Astrocyte (in vitro differentiated cells and primary cell): ENCODE measurements around the gene NSA2. TPM values are rescaled to one million over a fixed set of nuclear protein-coding genes. Genes with fewer than 3 reads are reported as not detected.
"Not testable (repeated sequence)": the region's sequence is repeated elsewhere in the genome, so short reads cannot be mapped to it uniquely, and the experiment has no call there.

ENCODE experiments used
- DNase-seq: peaks from one replicate; pipeline ENCODE4 v3.0.0-alpha.2; 2010; ENCODE audit warnings: low read depth
- FAIRE-seq: peaks from 2 replicates; lab custom pipeline; 2011; peaks lifted over from hg19 to GRCh38; lab: Jason Lieb, UNC
- H2AFZ ChIP-seq: 2 replicates; pipeline ENCODE4 v1.6.0; 2012; ENCODE audit warnings: low read depth, low read length, inconsistent platforms
- H3K27ac ChIP-seq: 2 replicates; pipeline ENCODE4 v1.5.1; 2011; ENCODE audit warnings: low read depth, low read length, inconsistent platforms
- H3K27me3 ChIP-seq: 2 replicates; pipeline ENCODE4 v1.6.0; 2011; ENCODE audit warnings: low read length, inconsistent platforms; ENCODE audit not compliant: insufficient read depth
- H3K36me3 ChIP-seq: 2 replicates; pipeline ENCODE4 v1.5.1; 2011; ENCODE audit warnings: low read length, inconsistent platforms; ENCODE audit not compliant: insufficient read depth
- H3K4me1 ChIP-seq: 2 replicates; pipeline ENCODE4 v1.5.1; 2011; ENCODE audit warnings: low read length, inconsistent platforms; ENCODE audit not compliant: insufficient read depth
- H3K4me2 ChIP-seq: 2 replicates; pipeline ENCODE4 v1.6.0; 2012; ENCODE audit warnings: low read length, inconsistent platforms
- H3K4me3 ChIP-seq: 2 replicates; pipeline ENCODE4 v1.5.1; 2011; ENCODE audit warnings: low read depth, mild to moderate bottlenecking, low read length, inconsistent platforms; ENCODE audit not compliant: insufficient read depth
- H3K79me2 ChIP-seq: 2 replicates; pipeline ENCODE4 v1.6.0; 2012; ENCODE audit warnings: mild to moderate bottlenecking, low read length, inconsistent platforms; ENCODE audit not compliant: insufficient read depth
- H3K9ac ChIP-seq: 2 replicates; pipeline ENCODE4 v1.6.0; 2012; ENCODE audit warnings: mild to moderate bottlenecking, low read length, inconsistent platforms
- H3K9me3 ChIP-seq: 2 replicates; pipeline ENCODE4 v1.5.1; 2012; ENCODE audit warnings: low read depth, mild to moderate bottlenecking, low read length, inconsistent platforms; ENCODE audit not compliant: insufficient read depth
- H4K20me1 ChIP-seq: 2 replicates; pipeline ENCODE4 v1.6.0; 2012; ENCODE audit warnings: low read length, inconsistent platforms; ENCODE audit not compliant: insufficient read depth
- H3K27ac Mint-ChIP-seq: one replicate; pipeline ENCODE4 v1.8.0; 2021; ENCODE audit warnings: mild to moderate bottlenecking, mixed read lengths; ENCODE audit not compliant: unreplicated experiment
- H3K27me3 Mint-ChIP-seq: one replicate; pipeline ENCODE4 v1.8.0; 2021; ENCODE audit warnings: low read depth, mixed read lengths; ENCODE audit not compliant: unreplicated experiment
- H3K36me3 Mint-ChIP-seq: one replicate; pipeline ENCODE4 v1.8.0; 2021; ENCODE audit warnings: low read depth, mixed read lengths; ENCODE audit not compliant: unreplicated experiment
- H3K4me1 Mint-ChIP-seq: one replicate; pipeline ENCODE4 v1.8.0; 2021; ENCODE audit warnings: low read depth, mixed read lengths; ENCODE audit not compliant: unreplicated experiment
- H3K4me3 Mint-ChIP-seq: one replicate; pipeline ENCODE4 v1.8.0; 2021; ENCODE audit warnings: mild to moderate bottlenecking, moderate library complexity, mixed read lengths; ENCODE audit not compliant: unreplicated experiment
- H3K9me3 Mint-ChIP-seq: one replicate; pipeline ENCODE4 v1.8.0; 2021; ENCODE audit warnings: mild to moderate bottlenecking, mixed read lengths; ENCODE audit not compliant: unreplicated experiment
- CTCF ChIP-seq: IDR thresholded peaks from 2 replicates; pipeline ENCODE4 v1.5.1; 2011; ENCODE audit warnings: low read depth, mild to moderate bottlenecking, inconsistent platforms, low read length, moderate library complexity; ENCODE audit not compliant: insufficient read depth
- EZH2 ChIP-seq: IDR thresholded peaks from 2 replicates; pipeline ENCODE4 v1.6.1; 2012; ENCODE audit warnings: mild to moderate bottlenecking, low read length, inconsistent platforms; ENCODE audit not compliant: insufficient read depth
- total RNA-seq: library from RNA; stranded (reverse); gene quantifications from 2 replicates; pipeline ENCODE4 v1.2.1, GENCODE V29; 2021

NSA2 gene
- total RNA-seq, 1 donor from 2014 or later = 44.0 TPM

GRCh38 chr5:74787424-74787823, 20.4 kb downstream of the NSA2 start:
- H3K9ac ChIP-seq = no peak overlapping the region
- no peak overlapping the region for H3K27ac ChIP-seq
- no peaks in the 10 kb centered on the region for H4K20me1 ChIP-seq
- no peaks in the 10 kb centered on the region for H3K27me3 ChIP-seq
- no peaks in the 10 kb centered on the region for H3K79me2 ChIP-seq
- Mint-ChIP-seq H3K27me3 (no peaks in the 10 kb centered on the region), H3K27ac (no peak overlapping the region), H3K4me1 (no peaks in the 10 kb centered on the region), H3K4me3 (no peak overlapping the region), H3K9me3 (peaks cover 10% of the 10 kb centered on the region), H3K36me3 (peaks cover 31% of the 10 kb centered on the region)
- H3K4me2 ChIP-seq = no peak overlapping the region
- no peak for FAIRE-seq
- no peak overlapping the region for H2AFZ ChIP-seq
- H3K4me3 ChIP-seq = no peak overlapping the region
- H3K36me3 ChIP-seq = no peaks in the 10 kb centered on the region
- no peaks in the 10 kb centered on the region for H3K4me1 ChIP-seq
- no peaks in the 10 kb centered on the region for H3K9me3 ChIP-seq
- TF ChIP-seq CTCF = no peak
- TF ChIP-seq EZH2 = no peak
- no peak for DNase-seq

GRCh38 chr5:74791669-74792068, 24.6 kb downstream of the NSA2 start:
- H3K9ac ChIP-seq, H3K36me3 ChIP-seq, H2AFZ ChIP-seq, H3K9me3 ChIP-seq, DNase-seq, H4K20me1 ChIP-seq, H3K4me3 ChIP-seq, FAIRE-seq, H3K27me3 Mint-ChIP-seq, H3K4me1 ChIP-seq, H3K4me1 Mint-ChIP-seq, H3K27me3 ChIP-seq, H3K27ac Mint-ChIP-seq, H3K79me2 ChIP-seq, H3K4me3 Mint-ChIP-seq, H3K4me2 ChIP-seq, H3K27ac ChIP-seq: not testable (repeated sequence)
- peaks cover 35% of the 10 kb centered on the region for H3K36me3 Mint-ChIP-seq
- peaks cover 13% of the 10 kb centered on the region for H3K9me3 Mint-ChIP-seq

DNA sequence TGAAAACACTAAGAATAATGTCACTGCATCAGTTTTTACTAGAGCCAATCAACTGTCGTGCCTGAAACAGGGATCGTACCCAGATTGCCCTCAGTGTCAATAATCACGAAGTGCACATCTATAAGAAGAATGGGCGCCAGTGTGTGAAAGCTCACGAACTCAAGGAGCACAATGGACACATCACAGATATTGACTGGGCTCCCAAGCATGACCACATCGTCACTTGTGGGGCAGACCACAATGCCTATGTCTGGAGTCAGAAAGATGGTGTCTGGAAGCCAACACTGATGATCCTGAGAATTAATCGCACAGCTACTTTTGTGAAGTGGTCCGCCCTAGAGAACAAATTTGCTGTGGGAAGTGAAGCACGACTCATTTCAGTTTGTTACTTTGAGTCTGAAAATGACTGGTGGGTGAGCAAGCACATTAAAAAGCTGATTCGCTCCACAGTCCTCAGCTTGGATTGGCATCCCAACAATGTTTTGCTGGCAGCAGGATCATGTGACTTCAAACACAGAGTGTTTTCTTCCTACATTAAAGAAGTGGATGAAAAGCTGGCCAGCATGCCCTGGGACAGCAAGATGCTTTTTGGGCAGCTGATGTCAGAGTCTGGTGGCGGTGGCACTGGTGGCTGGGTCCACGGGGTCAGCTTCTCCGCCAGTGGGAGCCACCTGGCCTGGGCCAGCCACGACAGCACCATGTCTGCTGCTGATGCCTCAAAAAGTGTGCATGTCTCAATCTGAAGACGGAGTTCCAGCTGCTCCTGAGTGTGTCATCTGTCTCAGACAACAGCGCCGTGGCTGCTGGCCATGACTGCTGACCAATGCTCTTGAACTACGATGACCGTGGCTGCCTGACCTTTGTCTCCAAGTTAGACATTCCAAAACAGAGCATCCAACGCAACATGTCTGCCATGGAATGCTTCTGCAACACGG, 32.2 kb downstream of the NSA2 start:
- no peaks in the 10 kb centered on the region for H3K27me3 ChIP-seq
- H3K27ac Mint-ChIP-seq = peak overlapping the region; percentile 77
- no peaks in the 10 kb centered on the region for H3K9me3 Mint-ChIP-seq
- DNase-seq (peak; percentile 30), FAIRE-seq (no peak)
- H3K4me3 ChIP-seq = no peak overlapping the region
- no peaks in the 10 kb centered on the region for H3K36me3 ChIP-seq
- H3K4me1 Mint-ChIP-seq = peaks cover 10% of the 10 kb centered on the region
- no peaks in the 10 kb centered on the region for H3K36me3 Mint-ChIP-seq
- no peak overlapping the region for H3K27ac ChIP-seq
- H3K4me3 Mint-ChIP-seq = no peak overlapping the region
- H4K20me1 ChIP-seq = no peaks in the 10 kb centered on the region
- H3K4me2 ChIP-seq = peak overlapping the region; percentile 25
- H3K27me3 Mint-ChIP-seq = no peaks in the 10 kb centered on the region
- no peak overlapping the region for H3K9ac ChIP-seq
- H3K9me3 ChIP-seq = no peaks in the 10 kb centered on the region
- peak overlapping the region; percentile 20 for H2AFZ ChIP-seq
- no peak for TF ChIP-seq CTCF
- no peak for TF ChIP-seq EZH2
- H3K4me1 ChIP-seq = no peaks in the 10 kb centered on the region
- H3K79me2 ChIP-seq = no peaks in the 10 kb centered on the region
